Lower lobe of right lung (tissue), 2 donors: ENCODE measurements around the gene TTC33. TPM values are rescaled to one million over a fixed set of nuclear protein-coding genes. Genes with fewer than 3 reads are reported as not detected.
"Not testable (repeated sequence)": the region's sequence is repeated elsewhere in the genome, so short reads cannot be mapped to it uniquely, and the experiment has no call there.

Experiments
- ATAC-seq, 2 donors: fragments of 200-7000 bp; cut with Tn5 transposase; one replicate each; pipeline ENCODE4 v1.9.1; 2020 to 2022; ENCODE audit warnings: mild to moderate bottlenecking in 2 of 2, moderate library complexity in 2 of 2
- DNase-seq: peaks from one replicate; pipeline ENCODE4 v3.0.0-alpha.2; 2020
- H3K27ac ChIP-seq: fragments of 200-600 bp; one replicate; pipeline ENCODE4 v1.8.0; 2022
- H3K27me3 ChIP-seq: fragments of 200-600 bp; one replicate; pipeline ENCODE4 v1.8.0; 2022; ENCODE audit warnings: low read depth
- H3K36me3 ChIP-seq: fragments of 200-600 bp; one replicate; pipeline ENCODE4 v1.8.0; 2022; ENCODE audit warnings: mild to moderate bottlenecking
- H3K4me1 ChIP-seq: fragments of 200-600 bp; one replicate; pipeline ENCODE4 v1.8.0; 2022
- H3K4me3 ChIP-seq: fragments of 200-600 bp; one replicate; pipeline ENCODE4 v1.8.0; 2022; ENCODE audit warnings: mild to moderate bottlenecking
- H3K9me3 ChIP-seq: fragments of 200-600 bp; one replicate; pipeline ENCODE4 v1.8.0; 2022
- CTCF ChIP-seq: fragments of 200-600 bp; IDR thresholded peaks from one replicate; pipeline ENCODE4 v1.8.0; 2022; ENCODE audit warnings: antibody characterized with exemption, mild to moderate bottlenecking
- intact Hi-C: fragments of 100-400 bp; cut with DNase I; formaldehyde crosslinking; loops from one replicate; pipeline ENCODE4 v1.11.0; 2022
- total RNA-seq: library from RNA; stranded (reverse); fragmentation: NEBNext Ultra II Directional; extraction: Animal tissue kit (Norgen Biotek cat#: 25700); gene quantifications from one replicate; pipeline ENCODE4 v1.2.1, GENCODE V29; 2021
- donor health status: DM: no; HTN: yes; CAD: no; lungs with severe emphysema.

TTC33 gene
- total RNA-seq, 1 donor from 2014 or later, result 14.9 TPM

- H3K4me1 ChIP-seq, result peaks cover 16% of the 10 kb centered on the region
- no peak overlapping the region for H3K4me3 ChIP-seq
- H3K36me3 ChIP-seq, result no peaks in the 10 kb centered on the region
- no peak for DNase-seq
- H3K27me3 ChIP-seq, result no peaks in the 10 kb centered on the region
- intact Hi-C loops, result no loop called here
- no peak for TF ChIP-seq CTCF
- peak overlapping the region; percentile 19 for H3K27ac ChIP-seq
- ATAC-seq, result no peak
- no peaks in the 10 kb centered on the region for H3K9me3 ChIP-seq
These were observed 183.4 kb downstream of the TTC33 start for GRCh38 chr5:40572391-40572790.

GRCh38 chr5:40571729-40572128 lies 184.0 kb downstream of the TTC33 start:
- intact Hi-C loops, result no loop called here
- Histone ChIP-seq H3K4me1 (peaks cover 16% of the 10 kb centered on the region), H3K4me3 (no peak overlapping the region), H3K36me3 (no peaks in the 10 kb centered on the region), H3K27ac (peak overlapping the region; percentile 19), H3K27me3 (no peaks in the 10 kb centered on the region), H3K9me3 (no peaks in the 10 kb centered on the region)
- no peak for TF ChIP-seq CTCF
- peak in 1 of 2 donors; percentile 29 for ATAC-seq
- DNase-seq, result no peak

GRCh38 chr5:40570408-40571129 lies 185.2 kb downstream of the TTC33 start:
- no peak for TF ChIP-seq CTCF
- Histone ChIP-seq H3K4me1 (peaks cover 16% of the 10 kb centered on the region), H3K27me3 (no peaks in the 10 kb centered on the region), H3K27ac (peak overlapping the region; percentile 25), H3K9me3 (no peaks in the 10 kb centered on the region), H3K36me3 (no peaks in the 10 kb centered on the region), H3K4me3 (no peak overlapping the region)
- ATAC-seq, result peak; percentile 59 to 76
- intact Hi-C loops, result no loop called here
- DNase-seq, result no peak

- H3K27ac ChIP-seq, result peak overlapping the region; percentile 46
- no peak for TF ChIP-seq CTCF
- ATAC-seq (peak; percentile 37 to 53), DNase-seq (no peak)
- H3K27me3 ChIP-seq, result no peaks in the 10 kb centered on the region
- no peaks in the 10 kb centered on the region for H3K36me3 ChIP-seq
- H3K4me1 ChIP-seq, result peaks cover 16% of the 10 kb centered on the region
- intact Hi-C loops, result no loop called here
- no peaks in the 10 kb centered on the region for H3K9me3 ChIP-seq
- H3K4me3 ChIP-seq, result no peak overlapping the region
These were observed 186.1 kb downstream of the TTC33 start for GRCh38 chr5:40569546-40570270.

GRCh38 chr5:40568548-40568947 lies 187.2 kb downstream of the TTC33 start:
- Histone ChIP-seq H3K36me3 (no peaks in the 10 kb centered on the region), H3K27ac (no peak overlapping the region), H3K4me3 (no peak overlapping the region), H3K4me1 (peaks cover 16% of the 10 kb centered on the region), H3K27me3 (no peaks in the 10 kb centered on the region), H3K9me3 (no peaks in the 10 kb centered on the region)
- no peak for TF ChIP-seq CTCF
- DNase-seq (no peak), ATAC-seq (no peak)
- intact Hi-C loops, result no loop called here

GRCh38 chr5:40563173-40563572 lies 192.6 kb downstream of the TTC33 start:
- DNase-seq, H3K9me3 ChIP-seq, ATAC-seq, intact Hi-C loops, H3K4me3 ChIP-seq, H3K27me3 ChIP-seq, H3K4me1 ChIP-seq, H3K27ac ChIP-seq, H3K36me3 ChIP-seq: not testable (repeated sequence)
